ENCODE measurements around the gene FKBP7.
A peak's percentile ranks its signal among the peaks of the same experiment; 100 is the strongest.
"Not testable (repeated sequence)": the region's sequence is repeated elsewhere in the genome, so short reads cannot be mapped to it uniquely, and the experiment has no call there.

Gene FKBP7

DNA sequence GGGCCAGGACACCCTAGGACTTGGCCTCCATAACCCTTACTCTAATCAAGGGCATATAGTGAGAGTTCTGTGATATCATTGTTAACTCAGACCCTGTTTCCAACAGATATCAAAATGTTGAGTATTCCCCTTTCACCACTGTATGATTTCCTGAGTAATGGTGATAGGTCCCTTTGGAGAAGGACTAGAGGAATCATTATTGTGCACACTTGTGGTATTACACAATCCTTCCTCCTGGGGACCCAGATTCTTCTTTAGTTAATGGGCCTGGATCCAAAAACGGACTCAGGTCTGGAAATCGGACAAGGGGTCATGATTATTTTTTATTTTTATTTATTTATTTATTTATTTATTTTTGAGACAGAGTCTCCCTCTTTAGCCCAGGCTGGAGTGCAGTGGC lies 50.9 kb downstream of the FKBP7 start:
- H3K4me3 ChIP-seq (ENCODE audit: low read depth, low read length): no peak overlapping the region
- TF ChIP-seq, protein P1, sequence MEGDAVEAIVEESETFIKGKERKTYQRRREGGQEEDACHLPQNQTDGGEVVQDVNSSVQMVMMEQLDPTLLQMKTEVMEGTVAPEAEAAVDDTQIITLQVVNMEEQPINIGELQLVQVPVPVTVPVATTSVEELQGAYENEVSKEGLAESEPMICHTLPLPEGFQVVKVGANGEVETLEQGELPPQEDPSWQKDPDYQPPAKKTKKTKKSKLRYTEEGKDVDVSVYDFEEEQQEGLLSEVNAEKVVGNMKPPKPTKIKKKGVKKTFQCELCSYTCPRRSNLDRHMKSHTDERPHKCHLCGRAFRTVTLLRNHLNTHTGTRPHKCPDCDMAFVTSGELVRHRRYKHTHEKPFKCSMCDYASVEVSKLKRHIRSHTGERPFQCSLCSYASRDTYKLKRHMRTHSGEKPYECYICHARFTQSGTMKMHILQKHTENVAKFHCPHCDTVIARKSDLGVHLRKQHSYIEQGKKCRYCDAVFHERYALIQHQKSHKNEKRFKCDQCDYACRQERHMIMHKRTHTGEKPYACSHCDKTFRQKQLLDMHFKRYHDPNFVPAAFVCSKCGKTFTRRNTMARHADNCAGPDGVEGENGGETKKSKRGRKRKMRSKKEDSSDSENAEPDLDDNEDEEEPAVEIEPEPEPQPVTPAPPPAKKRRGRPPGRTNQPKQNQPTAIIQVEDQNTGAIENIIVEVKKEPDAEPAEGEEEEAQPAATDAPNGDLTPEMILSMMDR (conservative IDR thresholded peaks at IDR 0.05; ENCODE audit: low read depth, low read length): no peak
- no peak for DNase-seq (ENCODE audit: low read depth)

DNA sequence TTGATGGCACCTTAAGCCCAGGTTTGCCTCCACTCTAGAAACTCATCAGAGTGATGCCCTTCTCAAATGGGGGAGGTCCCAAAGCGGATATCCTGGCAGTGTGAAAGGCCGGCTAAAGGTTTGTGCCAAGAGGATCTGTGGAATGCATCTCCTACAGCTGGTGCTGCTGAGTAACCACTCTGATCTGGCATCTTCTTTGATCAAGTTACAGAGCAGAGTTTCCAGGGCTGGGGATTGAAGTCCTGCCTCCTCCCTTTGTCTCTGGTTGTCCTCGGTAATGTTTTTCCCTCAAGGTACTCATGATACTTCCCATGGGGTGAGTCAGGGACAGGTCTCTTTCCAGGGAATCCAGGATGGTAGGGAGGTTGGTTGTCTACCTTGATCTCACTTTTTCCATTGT lies 52.0 kb downstream of the FKBP7 start:
- H3K4me3 ChIP-seq (ENCODE audit: low read depth, low read length): no peak overlapping the region
- TF ChIP-seq, protein P1 (conservative IDR thresholded peaks at IDR 0.05; ENCODE audit: low read depth, low read length): no peak
- DNase-seq (ENCODE audit: low read depth): peak; percentile 40

DNA sequence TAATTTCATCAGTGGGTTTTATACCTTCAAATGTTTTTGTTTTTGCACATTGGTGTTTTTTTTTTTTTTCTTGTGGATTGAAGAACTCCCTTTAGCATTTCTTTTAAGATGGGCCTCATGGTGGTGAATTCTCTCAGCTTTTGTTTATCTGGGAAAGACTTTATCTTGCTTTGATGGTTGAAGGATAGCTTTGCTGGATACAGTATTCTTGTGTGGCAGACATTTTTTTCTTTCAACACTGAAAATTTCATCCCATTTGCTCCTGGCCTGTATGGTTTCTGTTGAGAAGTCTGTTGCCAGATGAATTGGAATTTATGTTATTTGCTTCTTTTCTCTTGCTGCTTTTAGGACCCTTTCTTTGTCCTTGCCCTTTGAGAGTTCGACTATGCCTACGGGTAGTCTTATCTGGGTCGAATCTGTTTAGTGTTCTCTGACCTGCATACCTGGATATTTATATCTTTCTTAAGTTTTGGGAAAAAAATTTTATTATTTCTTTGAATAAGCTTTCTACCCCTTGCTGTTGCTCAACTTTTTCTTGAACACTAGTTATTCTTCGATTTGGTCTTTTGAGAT lies 53.1 kb downstream of the FKBP7 start:
- no peak for DNase-seq (ENCODE audit: low read depth)
- H3K4me3 ChIP-seq (ENCODE audit: low read depth, low read length): no peak overlapping the region
- TF ChIP-seq, protein P1 (conservative IDR thresholded peaks at IDR 0.05; ENCODE audit: low read depth, low read length): no peak

DNA sequence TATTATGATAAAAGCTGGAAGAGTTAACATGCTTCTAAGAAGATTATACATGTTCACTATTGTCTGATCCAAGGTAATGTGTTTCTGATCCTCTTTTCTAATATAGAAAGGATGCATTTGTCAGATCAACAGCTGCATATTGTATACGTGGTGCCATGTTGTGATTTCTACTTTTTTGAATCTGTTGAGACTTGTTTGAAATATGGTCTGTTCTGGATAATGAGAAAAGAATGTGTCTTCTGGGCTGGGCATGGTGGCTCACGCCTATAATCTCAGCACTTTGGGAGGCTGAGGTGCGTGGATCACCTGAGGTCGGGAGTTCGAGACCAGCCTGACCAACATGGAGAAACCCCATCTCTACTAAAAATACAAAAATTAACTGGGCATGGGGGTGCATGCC lies 54.7 kb downstream of the FKBP7 start:
- DNase-seq (ENCODE audit: low read depth); H3K4me3 ChIP-seq (ENCODE audit: low read depth, low read length): not testable (repeated sequence)

DNA sequence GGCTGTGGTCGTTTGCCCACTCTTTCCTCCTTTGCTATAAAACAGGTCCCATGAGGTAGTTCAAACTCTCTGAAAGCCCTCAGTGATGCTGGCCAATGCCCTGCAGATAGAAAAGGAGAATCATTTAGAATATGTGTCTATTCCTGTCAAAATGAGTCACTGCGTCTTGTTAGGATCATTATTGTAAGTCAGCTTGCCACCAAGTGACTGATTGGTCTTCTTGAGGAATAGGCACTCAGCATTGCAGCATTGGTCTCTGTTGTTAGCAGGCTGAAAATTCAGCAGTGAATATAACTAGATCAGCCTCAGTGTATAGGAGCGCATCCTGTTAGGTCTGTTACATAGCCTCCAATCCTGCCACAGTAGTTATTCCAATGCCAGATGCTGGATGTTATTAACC lies 56.3 kb downstream of the FKBP7 start:
- no peak for DNase-seq (ENCODE audit: low read depth)
- no peak overlapping the region for H3K4me3 ChIP-seq (ENCODE audit: low read depth, low read length)
- TF ChIP-seq, protein P1 (conservative IDR thresholded peaks at IDR 0.05; ENCODE audit: low read depth, low read length): no peak

DNA sequence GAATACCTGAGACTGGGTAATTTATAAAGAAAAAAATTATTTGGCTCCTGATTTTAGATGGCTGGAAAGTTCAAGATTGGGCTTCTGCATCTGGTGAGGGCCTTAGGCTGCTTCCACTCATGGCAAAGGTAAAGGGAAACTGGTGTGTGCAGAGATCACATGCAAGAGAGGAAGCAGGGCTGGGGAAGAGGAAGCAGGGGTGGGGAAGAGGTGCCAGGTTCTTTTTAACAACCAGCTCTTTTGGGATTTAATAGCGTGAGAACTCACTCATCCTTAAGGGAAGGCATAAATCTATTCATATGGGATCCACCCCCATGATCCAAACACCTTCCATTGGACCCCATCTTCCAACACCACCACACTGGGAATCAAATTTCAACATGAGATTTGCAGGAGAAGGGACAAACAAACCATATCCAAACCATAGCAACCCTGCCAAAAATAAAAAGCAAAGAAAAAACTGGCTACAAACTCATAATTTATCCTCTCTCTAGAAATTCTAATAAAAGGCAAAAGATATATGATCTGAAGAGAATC lies 57.9 kb downstream of the FKBP7 start:
- TF ChIP-seq, protein P1 (conservative IDR thresholded peaks at IDR 0.05; ENCODE audit: low read depth, low read length): no peak
- no peak for DNase-seq (ENCODE audit: low read depth)
- no peak overlapping the region for H3K4me3 ChIP-seq (ENCODE audit: low read depth, low read length)

DNA sequence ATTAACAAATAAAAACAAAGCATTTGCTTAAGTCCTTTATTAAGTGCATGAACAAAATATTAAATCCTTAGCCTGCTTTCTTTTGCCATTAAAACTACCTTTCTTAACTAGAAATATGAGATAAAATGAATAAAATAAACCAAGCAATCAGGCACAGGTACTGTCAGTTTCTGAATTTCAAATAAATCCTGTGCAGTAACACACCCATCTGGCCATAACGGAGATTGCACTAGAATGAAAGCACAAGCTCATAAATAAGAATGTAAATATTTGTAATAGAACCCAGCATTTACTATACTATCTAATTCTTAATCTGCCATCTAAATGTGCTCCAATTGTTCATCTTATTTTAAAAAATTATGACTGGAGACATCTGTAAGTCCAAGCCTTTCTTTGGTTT lies 59.3 kb downstream of the FKBP7 start:
- peak; percentile 75 for DNase-seq (ENCODE audit: low read depth)
- TF ChIP-seq, protein P1 (conservative IDR thresholded peaks at IDR 0.05; ENCODE audit: low read depth, low read length): peak; percentile 58
- H3K4me3 ChIP-seq (ENCODE audit: low read depth, low read length): no peak overlapping the region

Data from choroid plexus epithelial cell (primary cell).